ENCODE measurements around the gene SLC38A6.
"Not testable (repeated sequence)": the region's sequence is repeated elsewhere in the genome, so short reads cannot be mapped to it uniquely, and the experiment has no call there.

Gene SLC38A6

GRCh38 chr14:61064210-61064609 lies 83.2 kb downstream of the SLC38A6 start:
- DNase-seq: no peak

DNA sequence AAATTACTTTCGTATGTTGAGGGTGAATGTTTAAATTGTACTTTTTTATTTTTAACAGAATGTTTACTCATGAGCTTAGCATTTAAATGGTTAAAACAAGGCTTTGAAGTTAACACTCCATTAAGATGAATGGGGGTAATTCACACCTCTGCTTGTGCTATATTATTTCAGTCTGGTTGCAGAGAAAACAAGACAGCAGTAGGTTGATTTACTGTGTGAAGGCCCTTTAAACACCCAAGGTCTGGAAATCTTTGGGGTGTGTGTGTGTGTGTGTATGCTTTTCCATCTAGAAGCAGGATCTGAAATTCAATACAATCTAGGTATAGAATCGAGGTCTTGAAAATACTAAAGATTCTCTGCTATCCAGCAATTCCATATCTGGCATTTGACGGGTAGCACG lies 83.8 kb downstream of the SLC38A6 start:
- no peak for DNase-seq

GRCh38 chr14:61065656-61066055 lies 84.6 kb downstream of the SLC38A6 start:
- DNase-seq: no peak

DNA sequence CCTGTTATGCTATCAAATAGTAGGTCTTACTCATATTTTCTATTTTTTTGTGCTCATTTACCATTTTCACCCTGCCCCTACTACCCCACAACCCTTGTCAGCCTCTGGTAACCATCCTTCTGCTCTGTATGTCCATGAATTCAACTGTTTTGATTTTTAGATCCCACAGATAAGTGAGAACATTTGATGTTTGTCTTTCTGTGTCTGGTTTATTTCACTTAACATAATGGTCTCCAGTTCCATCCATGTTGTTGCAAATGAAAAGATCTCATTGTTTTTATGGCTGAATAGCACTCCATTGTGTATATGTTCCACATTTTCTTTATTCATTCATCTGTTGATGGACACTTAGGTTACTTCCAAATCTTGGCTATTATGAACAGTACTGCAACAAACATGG lies 91.4 kb downstream of the SLC38A6 start:
- not testable (repeated sequence) for DNase-seq

- DNase-seq: no peak
Measured at GRCh38 chr14:61074852-61075251, 93.8 kb downstream of the SLC38A6 start.

- DNase-seq: no peak
Measured at GRCh38 chr14:61076556-61076955, 95.5 kb downstream of the SLC38A6 start.

- DNase-seq: no peak
Measured at GRCh38 chr14:61077437-61077836, 96.4 kb downstream of the SLC38A6 start.

- DNase-seq: no peak
Measured at GRCh38 chr14:61077951-61078720, 97.1 kb downstream of the SLC38A6 start.

DNA sequence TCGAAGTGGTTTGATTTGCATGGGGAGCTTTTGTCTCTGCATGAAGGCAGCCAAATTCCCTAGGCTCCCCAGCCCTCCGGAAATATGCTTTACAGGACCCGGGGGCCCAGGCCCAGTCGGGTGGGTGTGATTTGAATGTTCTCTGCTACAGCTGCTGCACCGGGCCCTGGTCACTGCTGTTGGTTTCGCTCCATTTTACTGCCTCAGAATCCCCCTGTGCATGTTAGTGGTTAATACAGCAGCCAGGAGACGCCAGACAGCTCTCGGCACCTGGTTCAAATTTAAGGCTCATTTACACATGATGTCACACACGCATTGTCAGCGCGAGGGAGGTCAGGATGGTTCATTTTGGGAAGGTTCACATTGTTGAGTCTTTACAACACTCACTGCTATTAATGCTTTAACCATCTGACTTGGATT lies 99.6 kb downstream of the SLC38A6 start:
- no peak for DNase-seq

DNA sequence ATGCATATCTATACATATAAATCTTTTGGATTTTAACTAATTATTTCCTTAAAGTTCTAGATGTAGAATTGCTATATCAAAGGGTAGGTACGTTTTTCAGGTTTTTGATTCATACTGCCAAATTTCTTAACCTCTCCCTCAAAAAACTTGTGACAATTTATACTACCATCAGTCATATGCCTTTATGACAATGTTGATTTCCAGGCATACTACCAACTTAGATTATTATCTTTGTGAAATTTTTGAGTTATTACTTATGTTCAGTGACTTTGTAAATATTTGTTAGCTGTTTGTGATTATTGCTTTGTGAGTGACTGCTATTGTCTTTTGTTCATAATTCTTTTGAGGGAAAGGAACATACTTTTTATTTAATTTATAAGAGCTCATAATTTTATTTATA lies 107.0 kb downstream of the SLC38A6 start:
- DNase-seq: no peak

DNA sequence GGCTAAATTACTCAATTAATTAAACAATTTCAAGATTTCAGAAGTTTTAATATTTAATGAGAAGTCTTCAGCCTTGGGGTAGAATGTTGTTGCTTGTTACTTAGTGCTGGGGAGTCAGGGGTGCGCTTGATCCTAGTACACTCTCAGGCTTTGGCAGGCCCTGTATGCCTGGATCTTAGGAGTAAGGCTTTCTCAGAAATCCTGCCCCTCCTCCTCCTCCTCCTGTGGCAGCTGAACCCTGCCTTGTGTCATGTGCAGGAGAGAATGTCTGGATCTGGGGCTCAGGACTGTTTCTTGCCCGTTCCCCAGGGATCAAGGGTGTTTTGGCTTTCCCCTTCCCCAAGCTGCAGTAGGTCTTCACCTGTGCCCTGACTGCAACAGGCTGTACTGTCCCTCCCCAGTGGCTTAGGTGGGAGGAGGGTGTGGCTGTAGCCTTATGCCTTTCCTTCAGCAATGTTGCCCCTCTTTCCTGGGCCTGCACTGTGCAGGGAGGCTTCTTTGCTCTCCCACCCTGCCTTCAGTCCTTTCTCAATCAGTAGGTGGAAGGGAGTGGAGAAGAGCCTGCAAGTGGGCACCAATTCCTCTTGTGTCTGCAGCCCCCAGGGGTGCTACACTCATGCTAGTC lies 108.2 kb downstream of the SLC38A6 start:
- DNase-seq: no peak

GRCh38 chr14:61090432-61091216 lies 109.6 kb downstream of the SLC38A6 start:
- DNase-seq: no peak

- no peak for DNase-seq
Measured at GRCh38 chr14:61091657-61092273, 110.7 kb downstream of the SLC38A6 start.

GRCh38 chr14:61098096-61098495 lies 117.1 kb downstream of the SLC38A6 start:
- DNase-seq: not testable (repeated sequence)

DNA sequence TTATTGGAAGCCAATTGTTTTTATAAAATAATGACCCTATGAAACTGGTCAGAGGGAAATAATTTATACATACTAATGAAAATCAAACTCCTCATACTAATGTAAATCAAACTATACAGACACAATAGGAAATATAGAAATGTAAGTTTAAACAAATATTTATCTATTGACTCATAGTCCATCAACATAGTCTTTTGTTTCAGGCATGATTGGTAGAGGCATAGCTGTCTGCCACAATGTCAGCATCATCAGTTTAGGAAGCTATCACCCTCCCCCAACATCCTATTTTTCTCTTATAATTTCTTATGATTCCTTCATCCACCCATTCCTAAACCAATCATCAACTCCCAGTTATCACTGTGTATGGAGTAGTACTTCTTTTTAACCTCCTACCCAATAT lies 117.7 kb downstream of the SLC38A6 start:
- no peak for DNase-seq

DNA sequence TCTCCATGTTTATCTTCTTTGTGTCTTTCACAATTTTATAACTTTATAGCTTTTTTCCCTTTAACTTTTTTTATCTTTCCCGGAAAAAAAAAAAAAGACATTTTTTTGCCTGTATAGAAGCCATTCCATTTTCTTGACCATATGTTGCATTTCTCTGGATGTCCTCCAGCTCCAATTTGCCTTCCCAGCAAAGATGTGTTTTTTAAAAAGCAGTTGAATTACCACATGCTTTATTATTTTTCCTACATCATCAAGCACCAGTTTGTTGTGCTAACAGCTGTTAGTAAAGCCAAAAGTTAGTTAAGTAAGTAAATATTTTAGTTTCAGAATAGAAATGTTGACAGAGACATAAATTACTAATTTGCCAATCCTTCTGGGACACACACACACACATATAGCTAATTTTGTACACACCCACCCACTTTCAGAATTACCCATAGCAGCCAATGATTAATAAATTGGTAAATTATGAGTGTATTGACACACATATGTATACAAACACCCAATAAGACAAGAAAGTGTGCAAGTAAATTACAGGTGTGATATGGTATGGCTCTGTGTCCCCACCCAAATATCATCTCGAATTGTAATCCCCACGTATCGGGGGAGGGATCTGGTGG lies 118.3 kb downstream of the SLC38A6 start:
- DNase-seq: no peak

GRCh38 chr14:61101803-61102548 lies 120.9 kb downstream of the SLC38A6 start:
- DNase-seq: no peak

All from activated gamma-delta T cell treated with Interleukin-2 at 50 U/mL for 16 hours (primary cell).